ENCODE results near the gene FAR2.

Gene FAR2

DNA sequence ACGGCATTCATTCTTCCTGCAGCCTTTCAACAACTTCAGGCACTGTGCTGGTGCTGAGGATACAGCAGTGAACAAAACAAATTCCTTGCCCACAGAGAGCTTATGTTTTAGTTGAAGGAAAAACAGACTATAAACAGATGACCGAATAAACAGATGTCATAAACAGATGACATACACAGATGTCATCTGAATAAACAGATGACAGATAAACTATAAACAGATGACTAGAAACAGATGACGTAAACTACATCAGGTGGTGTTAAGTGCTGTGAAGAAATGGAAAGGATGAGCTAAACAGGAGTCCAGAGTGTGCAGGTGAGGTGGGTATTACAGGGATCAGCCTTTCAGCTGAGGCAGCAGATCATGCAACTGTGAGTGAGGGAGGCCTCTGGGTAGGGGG is 80.9 kb downstream of the FAR2 start:
- Histone ChIP-seq H4K20me1 (ENCODE audit: insufficient read depth, low read length) (no peaks in the 10 kb centered on the region), H3K79me2 (ENCODE audit: insufficient read depth, low read length) (no peaks in the 10 kb centered on the region), H3K9me2 (ENCODE audit: low read depth, low read length) (no peaks in the 10 kb centered on the region)

DNA sequence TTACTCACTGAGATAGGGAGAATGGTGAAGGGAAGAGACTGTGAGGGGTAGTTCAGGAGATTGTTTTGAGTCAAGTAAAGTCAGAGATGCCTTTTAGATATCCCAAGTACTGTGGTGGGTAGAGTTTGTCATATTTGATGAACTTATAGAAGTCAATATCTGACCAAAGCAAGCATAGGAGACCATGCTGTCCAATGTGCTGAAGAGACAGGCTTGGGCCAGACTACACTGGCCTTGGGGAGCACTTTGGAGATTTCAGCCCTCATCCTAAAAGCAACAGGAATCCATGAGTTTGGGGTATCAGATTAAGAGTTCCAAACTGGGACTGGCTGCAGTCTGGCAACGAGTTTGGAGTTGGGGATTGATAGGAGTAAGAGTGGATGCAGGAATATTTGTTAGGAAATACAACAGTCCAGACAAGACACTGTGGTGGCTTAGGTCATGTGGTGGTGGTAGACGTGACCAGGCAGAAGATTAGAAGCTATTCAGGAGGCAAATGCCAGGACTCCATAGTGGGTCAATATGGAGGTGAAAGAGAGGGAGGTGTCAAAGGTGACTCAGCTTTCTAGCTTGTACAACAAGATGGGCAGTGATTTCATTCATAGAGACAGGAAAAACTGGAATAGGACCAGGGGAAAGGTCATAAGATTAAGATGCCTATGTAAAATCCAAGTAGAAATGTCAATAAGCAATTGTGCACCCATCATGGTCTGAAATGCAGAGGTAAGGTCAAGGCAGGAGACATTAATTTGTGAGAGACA is 81.9 kb downstream of the FAR2 start:
- Histone ChIP-seq H3K4me2 (ENCODE audit: low read length) (no peak overlapping the region), H3K4me1 (ENCODE audit: insufficient read depth, low read length, severe bottlenecking) (no peaks in the 10 kb centered on the region)

More for the DNA sequence above, 80.9 kb downstream of the FAR2 start:
- no peak overlapping the region for H3K4me2 ChIP-seq (ENCODE audit: low read length)
- H3K4me3 ChIP-seq (ENCODE audit: low read depth, low read length, poor library complexity, severe bottlenecking): no peak overlapping the region
- H3K36me3 ChIP-seq (ENCODE audit: insufficient read depth, low read length): no peaks in the 10 kb centered on the region
- no peaks in the 10 kb centered on the region for H3K9me3 ChIP-seq (ENCODE audit: low read length)
- H3F3A ChIP-seq (ENCODE audit: insufficient read depth, low read length): no peaks in the 10 kb centered on the region
- no peak for TF ChIP-seq EZH2 (IDR thresholded peaks at IDR 0.05; ENCODE audit: borderline replicate concordance, low read length)
- TF ChIP-seq, protein P1, sequence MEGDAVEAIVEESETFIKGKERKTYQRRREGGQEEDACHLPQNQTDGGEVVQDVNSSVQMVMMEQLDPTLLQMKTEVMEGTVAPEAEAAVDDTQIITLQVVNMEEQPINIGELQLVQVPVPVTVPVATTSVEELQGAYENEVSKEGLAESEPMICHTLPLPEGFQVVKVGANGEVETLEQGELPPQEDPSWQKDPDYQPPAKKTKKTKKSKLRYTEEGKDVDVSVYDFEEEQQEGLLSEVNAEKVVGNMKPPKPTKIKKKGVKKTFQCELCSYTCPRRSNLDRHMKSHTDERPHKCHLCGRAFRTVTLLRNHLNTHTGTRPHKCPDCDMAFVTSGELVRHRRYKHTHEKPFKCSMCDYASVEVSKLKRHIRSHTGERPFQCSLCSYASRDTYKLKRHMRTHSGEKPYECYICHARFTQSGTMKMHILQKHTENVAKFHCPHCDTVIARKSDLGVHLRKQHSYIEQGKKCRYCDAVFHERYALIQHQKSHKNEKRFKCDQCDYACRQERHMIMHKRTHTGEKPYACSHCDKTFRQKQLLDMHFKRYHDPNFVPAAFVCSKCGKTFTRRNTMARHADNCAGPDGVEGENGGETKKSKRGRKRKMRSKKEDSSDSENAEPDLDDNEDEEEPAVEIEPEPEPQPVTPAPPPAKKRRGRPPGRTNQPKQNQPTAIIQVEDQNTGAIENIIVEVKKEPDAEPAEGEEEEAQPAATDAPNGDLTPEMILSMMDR (IDR thresholded peaks at IDR 0.05; ENCODE audit: low read length): no peak
- no peaks in the 10 kb centered on the region for H3K27me3 ChIP-seq (ENCODE audit: insufficient read depth, low read length)
- no peak overlapping the region for H2AFZ ChIP-seq (ENCODE audit: low read length)
- no peak overlapping the region for H3K27ac ChIP-seq (ENCODE audit: low read depth, low read length, poor library complexity, severe bottlenecking)
- H3K4me1 ChIP-seq (ENCODE audit: insufficient read depth, low read length, severe bottlenecking): no peaks in the 10 kb centered on the region
- H3K9ac ChIP-seq (ENCODE audit: low read length): no peak overlapping the region

DNA sequence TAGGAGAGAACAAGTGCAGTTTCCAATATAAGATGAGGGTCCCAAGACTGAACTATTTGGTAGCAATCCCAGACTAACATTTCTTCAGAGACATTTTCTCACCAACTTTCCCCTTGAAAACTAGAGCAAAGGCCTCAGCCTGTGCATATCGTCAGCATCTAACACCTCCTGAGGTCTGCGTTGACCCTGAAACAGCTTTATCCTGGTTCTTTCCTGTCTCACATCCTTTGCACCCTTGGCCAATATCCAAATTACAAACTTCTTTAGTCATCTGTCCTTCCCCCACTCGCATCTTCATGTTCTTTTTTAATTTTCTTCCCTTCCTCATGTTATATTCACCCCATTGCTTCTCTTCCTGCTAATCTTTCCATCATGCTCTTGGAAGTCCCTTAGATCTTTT is 83.0 kb downstream of the FAR2 start:
- TF ChIP-seq, protein P1 (IDR thresholded peaks at IDR 0.05; ENCODE audit: low read length): no peak
- TF ChIP-seq EZH2 (IDR thresholded peaks at IDR 0.05; ENCODE audit: borderline replicate concordance, low read length): no peak

More for the DNA sequence above, 81.9 kb downstream of the FAR2 start:
- Histone ChIP-seq H3K9ac (ENCODE audit: low read length) (no peak overlapping the region), H3K9me3 (ENCODE audit: low read length) (no peaks in the 10 kb centered on the region), H3K4me3 (ENCODE audit: low read depth, low read length, poor library complexity, severe bottlenecking) (no peak overlapping the region), H2AFZ (ENCODE audit: low read length) (no peak overlapping the region), H3K79me2 (ENCODE audit: insufficient read depth, low read length) (no peaks in the 10 kb centered on the region), H3K27ac (ENCODE audit: low read depth, low read length, poor library complexity, severe bottlenecking) (no peak overlapping the region), H4K20me1 (ENCODE audit: insufficient read depth, low read length) (no peaks in the 10 kb centered on the region), H3K27me3 (ENCODE audit: insufficient read depth, low read length) (no peaks in the 10 kb centered on the region), H3F3A (ENCODE audit: insufficient read depth, low read length) (no peaks in the 10 kb centered on the region), H3K36me3 (ENCODE audit: insufficient read depth, low read length) (no peaks in the 10 kb centered on the region), H3K9me2 (ENCODE audit: low read depth, low read length) (no peaks in the 10 kb centered on the region)
- TF ChIP-seq, protein P1 (IDR thresholded peaks at IDR 0.05; ENCODE audit: low read length): no peak
- TF ChIP-seq EZH2 (IDR thresholded peaks at IDR 0.05; ENCODE audit: borderline replicate concordance, low read length): no peak

More for the DNA sequence above, 83.0 kb downstream of the FAR2 start:
- H3K9me3 ChIP-seq (ENCODE audit: low read length): no peaks in the 10 kb centered on the region
- H3K79me2 ChIP-seq (ENCODE audit: insufficient read depth, low read length): no peaks in the 10 kb centered on the region
- no peak overlapping the region for H3K4me3 ChIP-seq (ENCODE audit: low read depth, low read length, poor library complexity, severe bottlenecking)
- no peak overlapping the region for H3K9ac ChIP-seq (ENCODE audit: low read length)
- no peaks in the 10 kb centered on the region for H3K4me1 ChIP-seq (ENCODE audit: insufficient read depth, low read length, severe bottlenecking)
- no peaks in the 10 kb centered on the region for H3K9me2 ChIP-seq (ENCODE audit: low read depth, low read length)
- no peak overlapping the region for H3K27ac ChIP-seq (ENCODE audit: low read depth, low read length, poor library complexity, severe bottlenecking)
- H4K20me1 ChIP-seq (ENCODE audit: insufficient read depth, low read length): no peaks in the 10 kb centered on the region
- H3K4me2 ChIP-seq (ENCODE audit: low read length): no peak overlapping the region
- no peaks in the 10 kb centered on the region for H3F3A ChIP-seq (ENCODE audit: insufficient read depth, low read length)
- no peaks in the 10 kb centered on the region for H3K27me3 ChIP-seq (ENCODE audit: insufficient read depth, low read length)
- no peaks in the 10 kb centered on the region for H3K36me3 ChIP-seq (ENCODE audit: insufficient read depth, low read length)
- H2AFZ ChIP-seq (ENCODE audit: low read length): no peak overlapping the region
